ENCODE results near the gene CACFD1. TPM values are rescaled to one million over a fixed set of nuclear protein-coding genes. Genes with fewer than 3 reads are reported as not detected.

The CACFD1 gene
- total and polyA plus RNA-seq, 2 of the 4 experiments (the other 2 are of a cell fraction), result 2.0 to 6.6 TPM

GRCh38 chr9:133510926-133511505 lies 51.2 kb downstream of the CACFD1 start:
- no peak overlapping the region for H3K4me3 ChIP-seq (ENCODE audit: insufficient read depth, low read depth, low read length)
- no peaks in the 10 kb centered on the region for H3K9me3 ChIP-seq (ENCODE audit: control insufficient read depth, insufficient read depth, low read length)
- H2AFZ ChIP-seq (replicated peaks; ENCODE audit: low read length, poor library complexity), result no peak overlapping the region
- no peak overlapping the region for H3K18ac ChIP-seq (ENCODE audit: low read depth, low read length)
- ChIA-PET CTCF (no interaction called here), POLR2A (ENCODE audit: unreplicated experiment) (no interaction called here)
- peaks cover 8% of the 10 kb centered on the region; the same call in 1 of the 2 replicates for H3K4me1 ChIP-seq (ENCODE audit: control insufficient read depth, insufficient read depth, low read length)
- no peaks in the 10 kb centered on the region for H3K79me1 ChIP-seq (ENCODE audit: low read depth in 1 of 2, low read length in 2 of 2)
- in situ Hi-C loops (cut with MboI; ENCODE audit: low sequenced_read_pairs), result no loop called here
- no peak overlapping the region for H3K14ac ChIP-seq (replicated peaks; ENCODE audit: low read depth, low read length)
- no peak for ATAC-seq (ENCODE audit: low read depth)
- H3K4me2 ChIP-seq (ENCODE audit: low read depth, low read length), result no peak overlapping the region
- no peak overlapping the region for H2BK15ac ChIP-seq (ENCODE audit: low read depth, low read length)
- peaks cover 33% of the 10 kb centered on the region; the same call in 1 of the 2 replicates for H3K27me3 ChIP-seq (ENCODE audit: control insufficient read depth, insufficient read depth, low read length)
- no peak overlapping the region for H4K8ac ChIP-seq (ENCODE audit: low read depth in 2 of 2, low read length in 2 of 2)
- intact Hi-C loops (cut with micrococcal nuclease), result no loop called here
- 80% methylated on average over 4 of the region's 27 CpGs; no CpG with 5 or more reads in 1 of the 2 experiments for WGBS, 2 experiments (ENCODE audit: extremely low coverage in 2 of 2, insufficient read length in 1 of 2)
- H3K56ac ChIP-seq (ENCODE audit: extremely low read depth, insufficient read depth, low read length), result no peak overlapping the region
- H2AK9ac ChIP-seq (replicated peaks; ENCODE audit: low read depth, low read length, poor library complexity), result no peak overlapping the region
- no peak overlapping the region for H3K4ac ChIP-seq (ENCODE audit: low read depth, low read length)
- no TSS peak for BruUV-seq (replicated peaks)
- no peak overlapping the region for H2BK120ac ChIP-seq (ENCODE audit: low read depth, low read length)
- H3K23ac ChIP-seq (ENCODE audit: low read depth, low read length), result no peak overlapping the region
- H2AK5ac ChIP-seq (ENCODE audit: low read depth, low read length), result no peak overlapping the region
- H3K36me3 ChIP-seq (ENCODE audit: control insufficient read depth, insufficient read depth, low read length), result no peaks in the 10 kb centered on the region
- peaks cover 12% of the 10 kb centered on the region; the same call in 1 of the 2 replicates for H3K9me1 ChIP-seq (ENCODE audit: insufficient read depth, low read length)
- no peak overlapping the region for H4K91ac ChIP-seq (ENCODE audit: insufficient read depth, low read depth, low read length)
- H2BK20ac ChIP-seq (ENCODE audit: low read depth, low read length), result no peak overlapping the region
- dilution Hi-C loops (cut with HindIII; ENCODE audit: low sequenced_read_pairs, unreplicated experiment), result no loop called here
- no peak overlapping the region for H4K5ac ChIP-seq (ENCODE audit: low read depth, low read length)
- DNase-seq, result no peak
- no peak overlapping the region for H3K9ac ChIP-seq (ENCODE audit: low read depth, low read length)
- H3K27ac ChIP-seq (ENCODE audit: insufficient read depth, low read length), result no peak overlapping the region
- H2BK5ac ChIP-seq (ENCODE audit: low read depth, low read length, poor library complexity, severe bottlenecking), result no peak overlapping the region
- TF ChIP-seq FOS (IDR thresholded peaks at IDR 0.05; ENCODE audit: low read depth, low read length) (no peak), CTCF (conservative IDR thresholded peaks at IDR 0.05; ENCODE audit: low read depth, low read length) (no peak), CHD1 (IDR thresholded peaks at IDR 0.05; ENCODE audit: low read depth, low read length) (no peak), MXI1 (IDR thresholded peaks at IDR 0.05; ENCODE audit: borderline replicate concordance, low read depth, low read length) (no peak), POLR2A (IDR thresholded peaks at IDR 0.05; ENCODE audit: low read depth, low read length) (no peak), ELK1 (IDR thresholded peaks at IDR 0.05; ENCODE audit: borderline replicate concordance, low read depth, low read length) (no peak), NFE2L2 (IDR thresholded peaks at IDR 0.05; ENCODE audit: low read depth, low read length) (no peak), MAFK (IDR thresholded peaks at IDR 0.05; ENCODE audit: low read depth, low read length) (no peak), SMC3 (IDR thresholded peaks at IDR 0.05; ENCODE audit: low read depth, low read length) (no peak), CEBPB (IDR thresholded peaks at IDR 0.05; ENCODE audit: low read depth, low read length) (no peak), BHLHE40 (IDR thresholded peaks at IDR 0.05; ENCODE audit: low read depth, low read length) (no peak), RAD21 (IDR thresholded peaks at IDR 0.05; ENCODE audit: low read length) (no peak), USF2 (IDR thresholded peaks at IDR 0.05; ENCODE audit: low read depth, low read length) (no peak), MAZ (IDR thresholded peaks at IDR 0.05; ENCODE audit: borderline replicate concordance, low read depth, low read length) (no peak), RFX5 (IDR thresholded peaks at IDR 0.05; ENCODE audit: low read depth, low read length) (no peak), RCOR1 (IDR thresholded peaks at IDR 0.05; ENCODE audit: insufficient replicate concordance, low read length) (no peak)
- peaks cover 3% of the 10 kb centered on the region; the same call in 1 of the 2 replicates for H4K20me1 ChIP-seq (ENCODE audit: insufficient read depth, low read length)

Data from IMR-90 (cell line).